CD4-positive, alpha-beta T cell treated with Interleukin-17A for 1 hour (primary cell): ENCODE data around the gene SLC16A5.
A peak's percentile ranks its signal among the peaks of the same experiment; 100 is the strongest.
"Not testable (repeated sequence)": the region's sequence is repeated elsewhere in the genome, so short reads cannot be mapped to it uniquely, and the experiment has no call there.

Experiments
- DNase-seq: peaks from one replicate; pipeline ENCODE4 v3.0.0-alpha.2; 2020

The SLC16A5 gene

DNA sequence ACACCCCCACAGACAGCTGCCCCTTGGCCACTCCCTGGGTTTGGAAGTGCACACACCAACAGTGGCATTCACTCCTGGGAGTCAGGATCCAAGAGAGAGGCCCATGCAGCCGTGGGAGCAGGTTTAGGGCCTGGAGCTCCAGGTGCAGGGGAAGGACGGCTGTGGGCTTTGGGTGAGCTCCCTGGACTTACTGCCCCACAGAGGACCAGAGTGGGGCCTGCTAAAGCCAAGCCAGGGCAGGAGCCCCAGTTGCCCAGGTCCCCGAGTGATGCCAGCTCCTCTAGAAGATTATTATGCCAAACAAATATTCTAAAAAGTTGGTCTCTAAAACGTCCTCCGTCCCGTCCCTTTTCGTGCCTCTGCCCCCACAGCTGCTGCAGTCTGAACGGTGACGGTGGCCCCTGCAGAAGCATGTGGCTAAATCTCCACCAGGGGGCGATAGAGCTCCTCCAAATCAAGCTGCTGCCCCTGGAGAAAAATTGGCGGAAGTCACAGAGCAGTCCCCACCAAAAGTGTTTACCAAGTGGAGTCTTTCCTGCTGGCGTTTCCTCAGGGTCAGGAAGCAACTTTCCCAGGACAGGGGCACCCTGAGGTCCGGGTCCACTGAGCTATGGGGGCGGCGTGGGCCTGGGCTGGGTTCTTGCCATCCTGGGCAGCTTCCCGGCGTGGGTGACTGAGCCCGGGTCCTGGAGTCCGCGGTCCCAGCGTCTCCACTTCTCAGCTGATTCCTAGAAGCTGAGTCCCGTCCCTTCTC, 26.2 kb downstream of the SLC16A5 start:
- DNase-seq: peak; percentile 93

DNA sequence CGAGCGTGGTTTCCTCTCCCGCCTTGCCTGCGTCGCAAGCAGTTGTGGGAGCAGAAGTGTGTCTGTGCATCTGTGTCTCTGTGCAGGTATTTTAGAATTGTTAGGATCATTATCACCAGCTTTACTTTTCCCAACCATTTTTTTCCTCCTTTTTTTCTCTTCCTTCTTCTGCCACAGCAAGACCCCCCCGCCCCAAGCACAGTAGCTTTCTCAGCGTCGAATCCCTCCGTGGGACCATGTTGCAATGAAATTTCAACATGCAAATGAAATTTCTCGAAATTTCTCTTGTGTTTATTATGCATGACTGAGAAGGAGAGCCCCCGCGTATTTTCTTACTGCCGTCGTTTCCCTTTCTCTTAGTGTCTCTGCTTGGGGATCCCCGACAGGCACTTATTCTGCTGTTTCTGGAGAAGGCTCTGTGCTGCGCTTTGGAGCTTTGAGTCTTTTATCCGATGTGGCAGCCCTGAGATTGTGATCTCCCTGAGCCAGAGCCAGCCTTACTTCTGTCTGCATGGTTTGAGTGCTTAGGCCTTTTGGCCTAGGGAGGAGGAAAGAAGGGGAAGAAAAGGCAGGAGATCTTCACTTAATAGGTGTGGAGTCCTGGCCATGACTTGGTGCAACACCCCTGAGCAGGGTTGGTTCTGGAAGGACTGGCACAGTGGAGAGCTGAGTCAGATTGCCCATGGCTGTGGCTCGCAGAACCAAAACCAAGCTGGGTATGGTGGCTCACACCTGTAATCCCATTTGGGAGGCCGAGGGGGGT, 27.0 kb downstream of the SLC16A5 start:
- DNase-seq: no peak

DNA sequence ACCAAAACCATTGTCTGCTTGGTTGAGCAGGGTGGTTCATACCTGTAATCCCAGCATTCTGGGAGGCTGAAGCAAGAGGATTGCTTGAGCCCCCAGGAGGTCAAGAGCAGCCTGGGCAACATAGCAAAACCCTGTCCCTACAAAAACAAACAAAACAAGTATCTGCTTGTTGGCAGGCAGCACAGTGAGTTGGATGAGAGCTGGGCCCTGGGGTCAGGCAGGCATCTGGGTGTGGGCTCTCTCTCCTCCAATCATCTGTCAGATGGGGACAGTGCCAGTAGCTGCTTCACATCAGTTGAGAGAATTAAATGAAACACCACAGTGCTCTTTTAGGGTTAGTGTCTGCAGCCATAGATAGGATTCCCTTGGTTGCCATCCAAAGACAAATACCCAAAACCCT, 27.8 kb downstream of the SLC16A5 start:
- no peak for DNase-seq

GRCh38 chr17:75116737-75117136, 29.0 kb downstream of the SLC16A5 start:
- DNase-seq: no peak

GRCh38 chr17:75118307-75118706, 30.6 kb downstream of the SLC16A5 start:
- no peak for DNase-seq

DNA sequence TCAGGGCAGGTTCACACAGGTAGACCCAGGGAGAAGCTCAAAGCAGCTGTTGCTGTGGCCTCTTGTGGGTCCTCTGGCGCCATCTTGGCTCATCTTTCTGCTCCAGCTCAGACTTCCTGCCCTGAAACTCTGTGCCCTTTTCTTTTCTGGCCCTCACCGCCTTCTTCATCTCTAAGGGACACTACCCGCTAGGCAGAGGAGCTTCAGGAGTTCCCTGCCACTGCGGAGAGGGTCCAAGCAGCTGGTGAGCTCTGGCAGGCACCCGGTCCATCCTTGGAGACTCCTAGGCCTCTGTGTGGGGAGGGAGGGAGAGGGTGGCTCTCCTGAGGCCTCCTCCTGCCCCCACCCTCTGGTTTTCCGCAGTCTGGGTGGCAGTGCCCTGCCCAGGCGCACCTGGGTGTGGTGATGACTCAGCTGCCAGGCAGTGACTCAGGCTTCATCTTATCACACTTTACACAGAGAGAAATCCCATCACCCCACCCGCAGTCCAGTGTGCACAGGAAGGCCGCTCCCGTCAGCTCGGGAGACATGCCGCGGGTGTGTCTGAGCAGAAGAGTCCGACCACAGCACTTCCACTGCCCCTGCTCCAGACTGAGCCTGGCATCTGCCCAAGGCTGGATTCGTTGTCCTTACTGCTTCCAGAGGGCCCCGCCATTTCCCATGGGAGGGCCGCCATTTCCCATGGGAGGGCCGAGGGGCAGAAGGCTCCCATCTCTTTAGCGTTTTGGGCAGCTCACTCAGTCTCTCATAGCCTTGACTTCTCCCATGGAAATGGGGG, 36.5 kb downstream of the SLC16A5 start:
- DNase-seq: peak; percentile 45

DNA sequence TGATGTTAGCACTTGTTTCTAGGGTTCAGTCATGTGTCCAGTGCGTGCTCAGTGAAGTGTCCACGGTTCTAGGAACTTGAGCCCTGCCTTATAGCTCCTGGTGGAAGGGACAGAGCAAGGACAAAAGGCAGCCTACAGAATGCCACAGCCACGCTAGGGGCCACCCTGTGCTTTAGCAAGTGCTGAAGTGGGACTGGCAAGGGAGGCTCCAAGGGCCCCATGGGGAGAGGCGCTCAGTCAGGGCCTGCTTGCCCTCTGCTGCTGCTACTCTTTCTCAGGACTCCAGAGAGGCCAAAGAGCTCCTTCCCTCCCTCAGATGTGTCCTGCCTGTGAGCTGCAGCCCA, 37.0 kb downstream of the SLC16A5 start:
- no peak for DNase-seq

DNA sequence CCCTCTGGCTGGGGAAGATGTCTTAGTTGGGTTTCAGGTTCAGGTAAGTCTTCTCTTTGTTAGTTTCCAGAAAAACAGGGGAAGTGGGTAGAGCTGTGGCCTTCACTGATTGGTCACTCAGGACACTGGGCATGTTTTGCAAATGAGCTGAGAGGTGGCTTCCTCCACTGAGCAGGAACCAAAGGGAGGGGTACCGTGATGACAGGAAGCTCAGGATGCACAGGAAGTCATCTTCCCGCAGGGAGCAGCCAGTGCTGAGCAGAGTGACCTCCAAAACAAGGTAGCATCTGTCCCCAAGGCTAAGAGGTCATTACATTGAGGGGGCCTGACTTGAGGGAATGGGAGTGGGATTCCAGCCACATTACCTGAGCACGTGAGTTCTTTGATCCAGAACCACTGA, 38.2 kb downstream of the SLC16A5 start:
- DNase-seq: peak; percentile 10

DNA sequence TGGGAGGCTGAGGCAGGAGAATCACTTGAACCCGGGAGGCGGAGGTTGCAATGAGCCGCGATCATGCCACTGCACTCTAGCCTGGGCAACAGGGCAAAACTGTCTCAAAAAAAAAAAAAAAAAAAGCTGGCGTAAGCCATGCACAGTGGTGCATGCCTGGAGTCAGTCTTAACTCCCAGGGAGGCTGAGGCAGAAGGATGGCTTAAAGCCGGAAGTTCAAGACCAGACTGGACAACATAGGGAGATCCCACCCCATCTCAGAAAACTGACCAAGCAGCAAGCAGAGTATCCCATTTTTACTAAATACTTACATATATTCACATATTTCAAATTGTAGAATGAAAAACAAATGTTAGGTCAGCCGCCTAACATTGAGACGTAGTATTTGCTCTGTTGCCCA, 39.2 kb downstream of the SLC16A5 start:
- DNase-seq: no peak

DNA sequence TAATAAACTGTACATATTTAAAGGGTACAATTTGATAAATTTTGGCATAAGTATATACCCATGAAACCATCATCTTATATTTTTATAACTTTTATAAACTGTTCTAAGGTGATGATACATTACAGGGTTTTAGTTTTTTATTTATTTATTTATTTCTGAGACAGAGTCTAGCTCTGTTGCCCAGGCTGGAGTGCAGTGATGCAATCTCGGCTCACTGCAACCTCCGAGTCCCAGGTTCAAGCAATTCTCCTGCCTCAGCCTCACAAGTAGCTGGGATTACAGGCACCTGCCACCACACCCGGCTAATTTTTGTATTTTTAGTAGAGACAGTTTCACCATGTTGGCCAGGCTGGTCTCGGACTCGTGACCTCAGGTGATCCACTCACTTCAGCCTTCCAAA, 40.2 kb downstream of the SLC16A5 start:
- not testable (repeated sequence) for DNase-seq

- DNase-seq: no peak
These were observed 41.1 kb downstream of the SLC16A5 start for GRCh38 chr17:75128694-75129505.

DNA sequence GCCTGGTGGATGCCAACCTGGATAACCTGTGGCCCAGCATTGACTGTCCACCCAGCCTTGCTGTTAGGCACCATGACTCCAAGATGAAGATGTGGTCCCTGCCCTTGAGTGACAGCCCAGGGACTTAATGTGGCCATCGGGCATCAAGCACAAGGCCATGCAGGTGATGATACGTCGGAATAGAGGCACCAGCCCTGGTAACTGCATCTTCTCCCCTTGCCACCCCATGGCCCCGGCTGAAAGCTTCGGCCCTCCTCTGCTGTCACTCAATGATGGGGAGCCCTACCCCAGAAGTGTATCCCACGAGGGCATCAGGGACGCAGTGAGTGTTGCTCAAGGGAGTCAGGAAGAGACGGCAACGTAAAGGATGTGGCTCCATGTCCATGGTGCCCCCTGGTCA, 41.8 kb downstream of the SLC16A5 start:
- no peak for DNase-seq

DNA sequence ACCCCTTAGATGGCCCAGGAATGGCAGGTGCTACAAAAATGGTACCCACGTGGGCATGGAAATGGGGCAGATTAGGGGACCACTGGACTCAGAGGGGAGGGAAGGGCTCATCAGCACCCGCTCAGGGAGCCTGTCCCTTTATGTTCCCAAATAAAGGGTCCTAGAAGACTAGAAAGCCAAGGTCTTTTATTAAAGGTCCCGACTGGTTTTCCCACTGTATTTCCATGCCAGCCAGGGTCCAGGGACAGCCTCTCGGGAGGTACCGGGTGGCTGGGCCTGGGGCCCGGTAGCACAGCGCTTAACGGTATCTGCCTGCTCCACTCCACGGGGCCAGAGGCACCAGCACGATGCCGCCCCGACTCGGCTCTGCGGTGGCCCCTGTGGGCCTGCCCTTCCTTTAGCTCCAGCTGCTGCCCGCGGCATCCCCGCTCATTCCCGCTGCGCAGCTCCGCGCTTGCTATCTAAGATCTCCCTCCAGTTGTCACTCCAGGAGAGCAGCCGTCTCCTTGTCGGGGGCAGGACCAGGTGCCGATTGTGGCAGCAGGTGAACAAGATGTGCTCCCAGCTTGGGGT, 42.4 kb downstream of the SLC16A5 start:
- DNase-seq: no peak

GRCh38 chr17:75130632-75131277, 43.0 kb downstream of the SLC16A5 start:
- DNase-seq: peak; percentile 55

GRCh38 chr17:75131278-75132017, 43.7 kb downstream of the SLC16A5 start, which contains the start of gene NT5C:
Gene NT5C, minus strand, starts transcription at chr17:75131742. Its CDS starts 35 bp downstream, at chr17:75131707.
- DNase-seq: peak; percentile 58

DNA sequence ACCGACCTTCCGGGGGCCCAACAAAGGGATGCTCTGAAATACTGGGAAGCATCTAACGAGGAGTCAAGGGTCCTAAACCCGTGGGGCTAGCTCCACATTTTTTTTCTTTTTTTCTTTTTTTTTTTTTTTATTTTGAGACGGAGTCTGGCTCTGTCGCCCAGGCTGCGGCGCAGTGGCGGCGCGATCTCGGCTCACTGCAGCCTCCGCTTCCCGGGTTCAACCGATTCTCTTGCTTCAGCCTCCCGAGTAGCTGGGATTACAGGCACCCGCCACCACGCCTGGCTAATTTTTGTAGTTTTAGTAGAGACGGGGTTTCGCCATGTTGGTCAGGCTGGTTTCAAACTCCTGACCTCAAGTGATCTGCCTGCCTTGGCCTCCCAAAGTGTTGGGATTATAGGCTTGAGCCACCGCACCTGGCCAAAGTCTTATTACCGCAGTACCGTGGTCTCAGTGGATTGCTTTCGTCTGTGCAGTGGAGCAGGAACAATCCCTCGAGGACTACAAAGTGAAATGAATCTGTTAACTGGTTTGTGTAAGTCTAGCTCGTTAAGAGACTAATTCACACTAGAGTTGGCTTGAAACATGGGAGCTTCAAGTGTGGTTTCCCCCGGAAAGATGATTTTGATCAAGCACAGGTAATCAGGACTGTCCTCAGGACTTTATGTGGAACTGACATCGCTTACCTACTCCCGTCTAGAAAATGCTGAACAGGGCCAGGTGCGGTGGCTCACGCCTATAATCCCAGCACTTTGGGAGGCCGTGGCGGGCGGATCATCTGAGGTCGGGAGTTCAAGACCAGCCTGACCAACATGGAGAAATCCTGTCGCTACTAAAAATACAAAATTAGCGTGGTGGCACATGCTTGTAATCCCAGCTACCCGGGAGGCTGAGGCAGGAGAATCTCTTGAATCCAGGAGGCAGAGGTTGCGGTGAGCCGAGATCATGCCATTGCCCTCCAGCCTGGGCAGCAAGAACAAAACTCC, 44.6 kb downstream of the SLC16A5 start:
- not testable (repeated sequence) for DNase-seq

DNA sequence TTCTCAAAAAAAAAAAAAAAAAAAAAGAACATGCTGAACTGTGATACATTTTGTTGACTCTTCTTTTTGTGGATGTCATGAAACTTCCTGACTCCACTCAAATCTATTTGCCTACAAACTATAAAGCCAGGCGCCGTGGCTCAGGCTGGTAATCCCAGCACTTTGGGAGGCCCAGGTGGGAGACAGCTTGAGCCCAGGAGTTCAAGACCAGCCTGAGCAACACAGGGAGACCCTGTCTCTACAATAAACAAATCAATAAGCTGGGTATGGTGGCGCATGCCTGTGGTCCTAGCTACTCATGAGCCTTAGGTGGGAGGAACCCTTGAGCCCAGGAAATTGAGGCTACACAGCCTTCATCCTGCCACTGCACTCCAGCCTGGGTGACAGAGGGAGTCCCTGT, 45.2 kb downstream of the SLC16A5 start:
- DNase-seq: no peak

- DNase-seq: not testable (repeated sequence)
These were observed 46.0 kb downstream of the SLC16A5 start for GRCh38 chr17:75133607-75134347.

DNA sequence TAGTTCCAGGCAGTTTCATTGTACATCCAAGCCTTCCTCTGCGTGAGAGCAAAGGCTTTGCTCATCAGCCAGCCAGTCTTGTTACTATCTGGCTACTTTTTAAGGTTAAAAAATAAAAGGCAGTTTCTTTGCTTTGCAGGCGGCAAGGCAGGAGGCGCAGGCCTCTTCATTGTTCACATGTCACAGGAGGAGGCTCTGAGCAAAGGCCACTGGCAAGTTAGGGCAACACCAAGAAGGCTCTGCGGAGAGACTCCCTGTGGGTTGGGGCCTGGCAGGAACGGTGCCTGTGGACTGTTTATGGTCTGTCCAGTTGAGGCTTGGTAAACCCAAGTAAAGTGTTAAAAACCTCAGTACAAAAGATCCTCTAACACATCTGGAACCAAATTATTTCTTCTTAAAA, 47.7 kb downstream of the SLC16A5 start:
- DNase-seq: no peak
